ENCODE results near the gene SPEF2.

The SPEF2 gene

GRCh38 chr5:35698047-35698808 is 80.6 kb downstream of the SPEF2 start:
- Histone ChIP-seq H3K4me1 (ENCODE audit: control insufficient read depth, low read length) (no peaks in the 10 kb centered on the region), H3K4me2 (ENCODE audit: low read length) (no peak overlapping the region), H3K79me2 (ENCODE audit: control insufficient read depth, low read length) (no peaks in the 10 kb centered on the region), H4K20me1 (ENCODE audit: control insufficient read depth, insufficient read depth, low read depth, low read length) (no peaks in the 10 kb centered on the region), H3K9me2 (replicated peaks; ENCODE audit: control insufficient read depth, low read length) (no peaks in the 10 kb centered on the region), H3F3A (ENCODE audit: control insufficient read depth, insufficient read depth) (no peaks in the 10 kb centered on the region), H3K4me3 (ENCODE audit: low read length) (no peak overlapping the region), H3K27ac (ENCODE audit: low read depth, low read length) (no peak overlapping the region), H3K36me3 (ENCODE audit: control insufficient read depth, low read length) (no peaks in the 10 kb centered on the region), H3K27me3 (ENCODE audit: control insufficient read depth, low read length) (no peaks in the 10 kb centered on the region), H3K9me3 (ENCODE audit: control insufficient read depth, insufficient read depth, low read length) (no peaks in the 10 kb centered on the region)
- no peak for TF ChIP-seq CTCF (IDR thresholded peaks at IDR 0.05; ENCODE audit: low read depth, low read length, poor library complexity, severe bottlenecking)
- no peak for TF ChIP-seq EZH2phosphoT487 (IDR thresholded peaks at IDR 0.05; ENCODE audit: borderline replicate concordance, low read length)

- H3K36me3 ChIP-seq (ENCODE audit: control insufficient read depth, low read length): no peaks in the 10 kb centered on the region
- no peaks in the 10 kb centered on the region for H4K20me1 ChIP-seq (ENCODE audit: control insufficient read depth, insufficient read depth, low read depth, low read length)
- no peak for TF ChIP-seq CTCF (IDR thresholded peaks at IDR 0.05; ENCODE audit: low read depth, low read length, poor library complexity, severe bottlenecking)
- TF ChIP-seq EZH2phosphoT487 (IDR thresholded peaks at IDR 0.05; ENCODE audit: borderline replicate concordance, low read length): no peak
- H3F3A ChIP-seq (ENCODE audit: control insufficient read depth, insufficient read depth): no peaks in the 10 kb centered on the region
- H3K4me1 ChIP-seq (ENCODE audit: control insufficient read depth, low read length): no peaks in the 10 kb centered on the region
- H3K27ac ChIP-seq (ENCODE audit: low read depth, low read length): no peak overlapping the region
- H3K4me3 ChIP-seq (ENCODE audit: low read length): no peak overlapping the region
- H3K9me3 ChIP-seq (ENCODE audit: control insufficient read depth, insufficient read depth, low read length): no peaks in the 10 kb centered on the region
- H3K4me2 ChIP-seq (ENCODE audit: low read length): no peak overlapping the region
- no peaks in the 10 kb centered on the region for H3K27me3 ChIP-seq (ENCODE audit: control insufficient read depth, low read length)
- H3K9me2 ChIP-seq (replicated peaks; ENCODE audit: control insufficient read depth, low read length): no peaks in the 10 kb centered on the region
- H3K79me2 ChIP-seq (ENCODE audit: control insufficient read depth, low read length): no peaks in the 10 kb centered on the region
Observed at GRCh38 chr5:35707659-35708058, 90.0 kb downstream of the SPEF2 start.

GRCh38 chr5:35709688-35710087 is 92.0 kb downstream of the SPEF2 start:
- TF ChIP-seq EZH2phosphoT487 (IDR thresholded peaks at IDR 0.05; ENCODE audit: borderline replicate concordance, low read length) (no peak), CTCF (IDR thresholded peaks at IDR 0.05; ENCODE audit: low read depth, low read length, poor library complexity, severe bottlenecking) (no peak)
- no peaks in the 10 kb centered on the region for H3K9me2 ChIP-seq (replicated peaks; ENCODE audit: control insufficient read depth, low read length)
- no peaks in the 10 kb centered on the region for H3K36me3 ChIP-seq (ENCODE audit: control insufficient read depth, low read length)
- no peak overlapping the region for H3K4me3 ChIP-seq (ENCODE audit: low read length)
- H3K4me1 ChIP-seq (ENCODE audit: control insufficient read depth, low read length): no peaks in the 10 kb centered on the region
- no peak overlapping the region for H3K27ac ChIP-seq (ENCODE audit: low read depth, low read length)
- no peaks in the 10 kb centered on the region for H3F3A ChIP-seq (ENCODE audit: control insufficient read depth, insufficient read depth)
- no peaks in the 10 kb centered on the region for H4K20me1 ChIP-seq (ENCODE audit: control insufficient read depth, insufficient read depth, low read depth, low read length)
- H3K27me3 ChIP-seq (ENCODE audit: control insufficient read depth, low read length): no peaks in the 10 kb centered on the region
- H3K9me3 ChIP-seq (ENCODE audit: control insufficient read depth, insufficient read depth, low read length): no peaks in the 10 kb centered on the region
- H3K4me2 ChIP-seq (ENCODE audit: low read length): no peak overlapping the region
- no peaks in the 10 kb centered on the region for H3K79me2 ChIP-seq (ENCODE audit: control insufficient read depth, low read length)

Measured in DOHH2 (cell line).